Common myeloid progenitor, CD34-positive (primary cell): ENCODE measurements around the gene ZCCHC24.

Experiments used
- CTCF ChIA-PET: fragments of 350-600 bp; sonication (Branson Sonifier 250); formaldehyde crosslinking; loops from one replicate; lab custom pipeline; 2021; ENCODE audit warnings: antibody characterized with exemption; lab: Charles Lee
- POLR2A ChIA-PET: fragments of 350-600 bp; sonication (Branson Sonifier 250); formaldehyde crosslinking; loops from one replicate; lab custom pipeline; 2021; ENCODE audit warnings: antibody characterized with exemption; lab: Charles Lee
- DNase-seq, 3 donors: peaks; one replicate each; pipeline versions ENCODE4 v3.0.0 to v3.0.0-alpha.2; 2013
- H3K27ac ChIP-seq, 2 experiments: 1 replicate in 1 of 2; 2 replicates in 1 of 2; pipeline ENCODE4 v1.7.0; 2013; ENCODE audit warnings: inconsistent platforms in 2 of 2, low read length in 2 of 2, mild to moderate bottlenecking in 2 of 2, low read depth in 1 of 2, moderate library complexity in 1 of 2; ENCODE audit not compliant: severe bottlenecking in 2 of 2, insufficient read depth in 1 of 2, poor library complexity in 1 of 2
- H3K27me3 ChIP-seq, 5 experiments: replicated peaks in 2 of 5; 1 replicate in 3 of 5; 2 replicates in 2 of 5; pipeline versions ENCODE4 v1.6.1 to v1.7.0; 2013; ENCODE audit warnings: low read length in 4 of 5, mild to moderate bottlenecking in 2 of 5, moderate library complexity in 2 of 5, inconsistent platforms in 1 of 5; ENCODE audit not compliant: insufficient read depth in 5 of 5, control insufficient read depth in 4 of 5
- H3K36me3 ChIP-seq, 4 experiments: 1 replicate in 2 of 4; 2 replicates in 2 of 4; pipeline versions ENCODE4 v1.6.1 to v1.7.0; 2013; ENCODE audit warnings: low read length in 3 of 4, control low read depth in 1 of 4, mild to moderate bottlenecking in 1 of 4; ENCODE audit not compliant: control insufficient read depth in 4 of 4, insufficient read depth in 4 of 4
- H3K4me1 ChIP-seq, 4 experiments: 1 replicate in 3 of 4; 2 replicates in 1 of 4; pipeline versions ENCODE4 v1.6.1 to v1.7.1; 2013; ENCODE audit warnings: low read length in 3 of 4, mild to moderate bottlenecking in 3 of 4, control low read depth in 1 of 4, inconsistent platforms in 1 of 4, moderate library complexity in 1 of 4; ENCODE audit not compliant: control insufficient read depth in 4 of 4, insufficient read depth in 4 of 4; ENCODE audit errors: control extremely low read depth in 1 of 4
- H3K4me3 ChIP-seq, 7 experiments: 1 replicate in 4 of 7; 2 replicates in 3 of 7; pipeline versions ENCODE4 v1.5.1 to v1.7.0; 2013; ENCODE audit warnings: mild to moderate bottlenecking in 7 of 7, low read length in 6 of 7, moderate library complexity in 6 of 7, inconsistent platforms in 2 of 7, low read depth in 2 of 7, control low read depth in 1 of 7; ENCODE audit not compliant: insufficient read depth in 4 of 7, control insufficient read depth in 1 of 7; ENCODE audit errors: extremely low read depth in 1 of 7
- H3K9me3 ChIP-seq, 5 experiments: 1 replicate in 4 of 5; 2 replicates in 1 of 5; pipeline versions ENCODE4 v1.6.1 to v1.7.1; 2013; ENCODE audit warnings: low read length in 4 of 5, mild to moderate bottlenecking in 2 of 5, inconsistent platforms in 1 of 5, low read depth in 1 of 5, moderate library complexity in 1 of 5; ENCODE audit not compliant: control insufficient read depth in 4 of 5, insufficient read depth in 2 of 5; ENCODE audit errors: control extremely low read depth in 1 of 5
- WGBS: methylation state at CpG from one replicate; pipeline ENCODE4 v1.1.5; 2013; ENCODE audit not compliant: insufficient coverage; 5-methylcytosine and 5-hydroxymethylcytosine counted together

The ZCCHC24 gene

GRCh38 chr10:79350407-79351154 lies 94.8 kb downstream of the ZCCHC24 start:
- Histone ChIP-seq H3K27ac (no peak overlapping the region), H3K36me3 (peaks cover 14 to 75% (median 60%) of the 10 kb centered on the region in 4 experiments), H3K4me1 (peaks cover 15 to 88% (median 25%) of the 10 kb centered on the region in 4 experiments), H3K4me3 (peak overlapping the region in 1 of 7 experiments; percentile 87), H3K9me3 (no peaks in the 10 kb centered on the region), H3K27me3 (no peaks in the 10 kb centered on the region)
- no peak for DNase-seq
- CTCF ChIA-PET = interaction anchor here (1.0 to 1.5 kb wide), 2 partner anchors 11 to 23 kb away, joined by 3 to 5 read pairs; no protein-coding TSS in a partner anchor
- whole genome bisulfite sequencing = 97% methylated on average over 21 of the region's 21 CpGs
- POLR2A ChIA-PET = interaction anchor here (1.2 kb wide), 1 partner anchor 28 kb away, joined by 4 read pairs; no protein-coding TSS in a partner anchor

GRCh38 chr10:79349766-79350406 lies 95.5 kb downstream of the ZCCHC24 start:
- CTCF ChIA-PET = interaction anchor here (1.0 to 1.5 kb wide), 3 partner anchors 11 to 24 kb away, joined by 3 to 5 read pairs (median 3); no protein-coding TSS in a partner anchor
- no peaks in the 10 kb centered on the region for H3K27me3 ChIP-seq
- DNase-seq = no peak
- WGBS = 95% methylated on average over 6 of the region's 6 CpGs
- H3K4me1 ChIP-seq = peaks cover 13 to 88% (median 23%) of the 10 kb centered on the region in 4 experiments
- no peaks in the 10 kb centered on the region for H3K9me3 ChIP-seq
- H3K27ac ChIP-seq = no peak overlapping the region
- POLR2A ChIA-PET = no interaction called here
- H3K4me3 ChIP-seq = peak overlapping the region in 1 of 7 experiments; percentile 87
- H3K36me3 ChIP-seq = peaks cover 14 to 68% (median 57%) of the 10 kb centered on the region in 4 experiments

GRCh38 chr10:79349072-79349491 lies 96.3 kb downstream of the ZCCHC24 start:
- Histone ChIP-seq H3K4me3 (peak overlapping the region in 2 of 7 experiments; percentile 19 to 87), H3K36me3 (peaks cover 12 to 60% (median 49%) of the 10 kb centered on the region in 4 experiments), H3K4me1 (peaks cover 9 to 84% (median 23%) of the 10 kb centered on the region in 4 experiments), H3K27me3 (no peaks in the 10 kb centered on the region), H3K27ac (peak overlapping the region in 1 of 2 experiments; percentile 73), H3K9me3 (no peaks in the 10 kb centered on the region)
- ChIA-PET POLR2A (interaction anchor here (1.3 kb wide), 1 partner anchor 107 kb away, joined by 3 read pairs; no protein-coding TSS in a partner anchor), CTCF (interaction anchor here (0.9 to 5.5 kb wide), 6 partner anchors 11 to 26 kb away, joined by 3 to 46 read pairs (median 4); no protein-coding TSS in a partner anchor)
- 98% methylated on average over 4 of the region's 6 CpGs for WGBS
- DNase-seq = no peak

GRCh38 chr10:79348640-79348988 lies 96.8 kb downstream of the ZCCHC24 start:
- CTCF ChIA-PET = interaction anchor here (0.9 to 5.5 kb wide), 6 partner anchors 11 to 46 kb away, joined by 3 to 46 read pairs (median 4); no protein-coding TSS in a partner anchor
- peaks cover 12 to 55% (median 45%) of the 10 kb centered on the region in 4 experiments for H3K36me3 ChIP-seq

GRCh38 chr10:79347894-79348639 lies 97.4 kb downstream of the ZCCHC24 start:
- H3K4me3 ChIP-seq = peak overlapping the region; percentile 25 to 87 (median 69)
- peaks cover 5 to 74% (median 23%) of the 10 kb centered on the region in 4 experiments for H3K4me1 ChIP-seq
- 13% methylated on average over 33 of the region's 34 CpGs for WGBS
- H3K27me3 ChIP-seq = no peaks in the 10 kb centered on the region
- ChIA-PET CTCF (interaction anchor here (0.9 to 5.5 kb wide), 8 partner anchors 9 to 45 kb away, joined by 3 to 46 read pairs (median 5); no protein-coding TSS in a partner anchor), POLR2A (interaction anchor here (0.7 to 1.3 kb wide), 3 partner anchors 26 to 106 kb away, joined by 3 to 7 read pairs (median 3); no protein-coding TSS in a partner anchor)
- H3K27ac ChIP-seq = peak overlapping the region; percentile 40 to 73
- DNase-seq = peak; percentile 43 to 86 (median 84)
- H3K36me3 ChIP-seq = peaks cover 12 to 50% (median 39%) of the 10 kb centered on the region in 4 experiments
- no peaks in the 10 kb centered on the region for H3K9me3 ChIP-seq

More at GRCh38 chr10:79348640-79348988, 96.8 kb downstream of the ZCCHC24 start:
- WGBS = 100% methylated on average over 1 of the region's 3 CpGs
- POLR2A ChIA-PET = interaction anchor here (1.3 kb wide), 1 partner anchor 107 kb away, joined by 3 read pairs; no protein-coding TSS in a partner anchor
- DNase-seq = no peak
- Histone ChIP-seq H3K27me3 (no peaks in the 10 kb centered on the region), H3K9me3 (no peaks in the 10 kb centered on the region), H3K4me3 (peak overlapping the region in 5 of 7 experiments; percentile 55 to 87 (median 74)), H3K27ac (peak overlapping the region in 1 of 2 experiments; percentile 73), H3K4me1 (peaks cover 8 to 80% (median 23%) of the 10 kb centered on the region in 4 experiments)
